Measurements from ENCODE around the gene F2RL1.

DNA sequence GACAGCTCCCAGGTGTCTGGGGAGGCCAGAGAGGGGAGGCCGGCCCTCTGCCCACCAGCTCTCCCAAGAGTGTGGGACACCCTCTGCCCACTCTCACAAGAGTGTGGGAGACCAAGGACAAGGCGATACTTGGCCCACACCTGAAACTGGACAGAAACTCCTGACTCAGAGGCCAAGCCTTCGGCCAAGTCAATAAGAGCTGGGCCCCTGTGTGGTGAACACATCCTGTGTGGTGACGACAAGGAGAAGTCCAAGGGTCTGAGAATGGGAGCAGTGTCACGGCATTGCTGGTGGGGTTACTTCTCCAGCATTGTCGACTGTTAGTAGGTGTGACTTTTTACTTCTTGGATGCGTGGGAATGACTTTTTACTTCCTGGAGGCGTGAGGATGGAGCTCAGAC, 14.6 kb upstream of the F2RL1 start:
- TF ChIP-seq, protein P1, sequence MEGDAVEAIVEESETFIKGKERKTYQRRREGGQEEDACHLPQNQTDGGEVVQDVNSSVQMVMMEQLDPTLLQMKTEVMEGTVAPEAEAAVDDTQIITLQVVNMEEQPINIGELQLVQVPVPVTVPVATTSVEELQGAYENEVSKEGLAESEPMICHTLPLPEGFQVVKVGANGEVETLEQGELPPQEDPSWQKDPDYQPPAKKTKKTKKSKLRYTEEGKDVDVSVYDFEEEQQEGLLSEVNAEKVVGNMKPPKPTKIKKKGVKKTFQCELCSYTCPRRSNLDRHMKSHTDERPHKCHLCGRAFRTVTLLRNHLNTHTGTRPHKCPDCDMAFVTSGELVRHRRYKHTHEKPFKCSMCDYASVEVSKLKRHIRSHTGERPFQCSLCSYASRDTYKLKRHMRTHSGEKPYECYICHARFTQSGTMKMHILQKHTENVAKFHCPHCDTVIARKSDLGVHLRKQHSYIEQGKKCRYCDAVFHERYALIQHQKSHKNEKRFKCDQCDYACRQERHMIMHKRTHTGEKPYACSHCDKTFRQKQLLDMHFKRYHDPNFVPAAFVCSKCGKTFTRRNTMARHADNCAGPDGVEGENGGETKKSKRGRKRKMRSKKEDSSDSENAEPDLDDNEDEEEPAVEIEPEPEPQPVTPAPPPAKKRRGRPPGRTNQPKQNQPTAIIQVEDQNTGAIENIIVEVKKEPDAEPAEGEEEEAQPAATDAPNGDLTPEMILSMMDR (IDR thresholded peaks at IDR 0.05; ENCODE audit: insufficient read depth, low read depth, low read length) = no peak
- TF ChIP-seq EZH2 (IDR thresholded peaks at IDR 0.05; ENCODE audit: insufficient read depth, low read length) = no peak
